NB4 (cell line): ENCODE data around the gene DSTYK.

Experiments
- DNase-seq: peaks from one replicate; pipeline ENCODE4 v3.0.0; 2010; ENCODE audit warnings: low read depth
- H3K4me3 ChIP-seq: one replicate; pipeline ENCODE4 v1.5.1; 2011; ENCODE audit warnings: mild to moderate bottlenecking, low read depth, low read length, moderate library complexity
- CTCF ChIP-seq: IDR thresholded peaks from one replicate; pipeline ENCODE4 v1.5.1; 2012; ENCODE audit warnings: low read depth, low read length
- MAX ChIP-seq: IDR thresholded peaks from 2 replicates; pipeline ENCODE4 v1.6.1; 2011; ENCODE audit warnings: low read depth, low read length
- MYC ChIP-seq: IDR thresholded peaks from 2 replicates; pipeline ENCODE4 v1.6.1; 2011; ENCODE audit warnings: low read depth, low read length
- POLR2A ChIP-seq: IDR thresholded peaks from 2 replicates; pipeline ENCODE4 v1.6.1; 2011; ENCODE audit warnings: mild to moderate bottlenecking; ENCODE audit not compliant: insufficient read length; ENCODE audit errors: extremely low read depth

The DSTYK gene

GRCh38 chr1:205205055-205205454 is 6.4 kb downstream of the DSTYK start:
- no peak for DNase-seq
- no peak for TF ChIP-seq CTCF
- TF ChIP-seq MAX = no peak
- TF ChIP-seq MYC = no peak
- no peak for TF ChIP-seq POLR2A
- H3K4me3 ChIP-seq = no peak overlapping the region

GRCh38 chr1:205204552-205204951 is 7.0 kb downstream of the DSTYK start:
- no peak for TF ChIP-seq CTCF
- no peak for TF ChIP-seq MYC
- no peak for TF ChIP-seq MAX
- no peak for TF ChIP-seq POLR2A
- no peak for DNase-seq
- H3K4me3 ChIP-seq = no peak overlapping the region

GRCh38 chr1:205199931-205200299 is 11.6 kb downstream of the DSTYK start:
- DNase-seq = no peak
- no peak for TF ChIP-seq MAX
- no peak for TF ChIP-seq POLR2A
- TF ChIP-seq MYC = no peak
- TF ChIP-seq CTCF = no peak
- H3K4me3 ChIP-seq = no peak overlapping the region

- TF ChIP-seq MYC = no peak
- no peak for TF ChIP-seq POLR2A
- TF ChIP-seq MAX = no peak
- no peak for TF ChIP-seq CTCF
- no peak overlapping the region for H3K4me3 ChIP-seq
- peak; percentile 14 for DNase-seq
These were observed 12.2 kb downstream of the DSTYK start for GRCh38 chr1:205199090-205199930.

GRCh38 chr1:205192287-205192686 is 19.2 kb downstream of the DSTYK start:
- TF ChIP-seq POLR2A = no peak
- TF ChIP-seq MAX = no peak
- no peak for TF ChIP-seq CTCF
- no peak for DNase-seq
- H3K4me3 ChIP-seq = no peak overlapping the region
